ENCODE data around the gene FMO4.
"Not testable (repeated sequence)": the region's sequence is repeated elsewhere in the genome, so short reads cannot be mapped to it uniquely, and the experiment has no call there.

The FMO4 gene

GRCh38 chr1:171329251-171329650 is 15.3 kb downstream of the FMO4 start:
- Histone ChIP-seq H4K20me1 (ENCODE audit: insufficient read depth) (no peaks in the 10 kb centered on the region), H3K27ac (no peak overlapping the region), H3K4me1 (ENCODE audit: low read depth, poor library complexity, severe bottlenecking) (no peaks in the 10 kb centered on the region), H3K27me3 (ENCODE audit: insufficient read depth, low read depth) (no peaks in the 10 kb centered on the region), H3K36me3 (ENCODE audit: insufficient read depth) (no peaks in the 10 kb centered on the region), H2AFZ (ENCODE audit: low read depth) (no peak overlapping the region), H3K4me2 (no peak overlapping the region), H3K4me3 (IDR thresholded peaks at IDR 0.05; ENCODE audit: insufficient read depth, low read depth, low read length) (no peak overlapping the region), H3K79me2 (ENCODE audit: insufficient read depth, low read depth) (no peaks in the 10 kb centered on the region), H3K9ac (no peak overlapping the region)
- no peak for TF ChIP-seq CTCF (conservative IDR thresholded peaks at IDR 0.05; ENCODE audit: low read depth, low read length)

- Histone ChIP-seq H3K4me1 (ENCODE audit: low read depth, poor library complexity, severe bottlenecking) (no peaks in the 10 kb centered on the region), H3K9ac (no peak overlapping the region), H3K4me2 (no peak overlapping the region), H2AFZ (ENCODE audit: low read depth) (no peak overlapping the region), H3K4me3 (IDR thresholded peaks at IDR 0.05; ENCODE audit: insufficient read depth, low read depth, low read length) (no peak overlapping the region), H3K27ac (no peak overlapping the region), H3K36me3 (ENCODE audit: insufficient read depth) (no peaks in the 10 kb centered on the region), H3K27me3 (ENCODE audit: insufficient read depth, low read depth) (no peaks in the 10 kb centered on the region), H4K20me1 (ENCODE audit: insufficient read depth) (no peaks in the 10 kb centered on the region), H3K79me2 (ENCODE audit: insufficient read depth, low read depth) (no peaks in the 10 kb centered on the region)
- no peak for TF ChIP-seq CTCF (conservative IDR thresholded peaks at IDR 0.05; ENCODE audit: low read depth, low read length)
These were observed 20.1 kb downstream of the FMO4 start for GRCh38 chr1:171334024-171334640.

- Histone ChIP-seq H3K36me3 (ENCODE audit: insufficient read depth) (no peaks in the 10 kb centered on the region), H3K4me2 (no peak overlapping the region), H3K27ac (no peak overlapping the region), H3K79me2 (ENCODE audit: insufficient read depth, low read depth) (no peaks in the 10 kb centered on the region), H4K20me1 (ENCODE audit: insufficient read depth) (no peaks in the 10 kb centered on the region), H3K9ac (no peak overlapping the region), H3K4me3 (IDR thresholded peaks at IDR 0.05; ENCODE audit: insufficient read depth, low read depth, low read length) (no peak overlapping the region), H2AFZ (ENCODE audit: low read depth) (no peak overlapping the region), H3K4me1 (ENCODE audit: low read depth, poor library complexity, severe bottlenecking) (no peaks in the 10 kb centered on the region), H3K27me3 (ENCODE audit: insufficient read depth, low read depth) (no peaks in the 10 kb centered on the region)
- no peak for TF ChIP-seq CTCF (conservative IDR thresholded peaks at IDR 0.05; ENCODE audit: low read depth, low read length)
These were observed 22.0 kb downstream of the FMO4 start for GRCh38 chr1:171335964-171336363.

GRCh38 chr1:171339345-171339744 is 25.4 kb downstream of the FMO4 start:
- H3K4me3 ChIP-seq (IDR thresholded peaks at IDR 0.05; ENCODE audit: insufficient read depth, low read depth, low read length); H3K27me3 ChIP-seq (ENCODE audit: insufficient read depth, low read depth); H3K27ac ChIP-seq; H3K79me2 ChIP-seq (ENCODE audit: insufficient read depth, low read depth); H3K4me1 ChIP-seq (ENCODE audit: low read depth, poor library complexity, severe bottlenecking); H2AFZ ChIP-seq (ENCODE audit: low read depth); H3K4me2 ChIP-seq; H3K9ac ChIP-seq; H3K36me3 ChIP-seq (ENCODE audit: insufficient read depth); H4K20me1 ChIP-seq (ENCODE audit: insufficient read depth): not testable (repeated sequence)

- no peaks in the 10 kb centered on the region for H3K4me1 ChIP-seq (ENCODE audit: low read depth, poor library complexity, severe bottlenecking)
- TF ChIP-seq CTCF (conservative IDR thresholded peaks at IDR 0.05; ENCODE audit: low read depth, low read length) = no peak
- no peaks in the 10 kb centered on the region for H4K20me1 ChIP-seq (ENCODE audit: insufficient read depth)
These were observed 29.9 kb downstream of the FMO4 start for GRCh38 chr1:171343727-171344472.

More at GRCh38 chr1:171343727-171344472, 29.9 kb downstream of the FMO4 start:
- H3K4me3 ChIP-seq (IDR thresholded peaks at IDR 0.05; ENCODE audit: insufficient read depth, low read depth, low read length) = no peak overlapping the region
- H3K27me3 ChIP-seq (ENCODE audit: insufficient read depth, low read depth) = no peaks in the 10 kb centered on the region
- no peaks in the 10 kb centered on the region for H3K36me3 ChIP-seq (ENCODE audit: insufficient read depth)
- no peak overlapping the region for H3K4me2 ChIP-seq
- H3K27ac ChIP-seq = no peak overlapping the region
- no peak overlapping the region for H2AFZ ChIP-seq (ENCODE audit: low read depth)
- H3K9ac ChIP-seq = no peak overlapping the region
- H3K79me2 ChIP-seq (ENCODE audit: insufficient read depth, low read depth) = no peaks in the 10 kb centered on the region

Measured in KMS-11 (cell line).